MM.1S (cell line): ENCODE measurements around the gene PCDH9.

Experiments used
- DNase-seq: peaks from one replicate; pipeline ENCODE4 v3.0.0-alpha.2; 2015
- H2AFZ ChIP-seq: fragments of 300-600 bp; sonication (generic); 2 replicates; pipeline ENCODE4 v1.6.0; 2016; ENCODE audit warnings: antibody characterized with exemption, low read length
- H3F3A ChIP-seq: fragments of 300-600 bp; sonication (generic); 2 replicates; pipeline ENCODE4 v1.6.1; 2016; ENCODE audit warnings: mild to moderate bottlenecking, antibody characterized with exemption, low read length, moderate library complexity, mixed read lengths; ENCODE audit not compliant: insufficient read depth
- H3K27ac ChIP-seq: fragments of 300-600 bp; sonication (generic); 2 replicates; pipeline ENCODE4 v1.5.1; 2016; ENCODE audit warnings: mild to moderate bottlenecking, low read length
- H3K27me3 ChIP-seq: fragments of 300-600 bp; sonication (generic); replicated peaks from 2 replicates; pipeline ENCODE4 v1.6.0; 2016; ENCODE audit warnings: low read length; ENCODE audit not compliant: insufficient read depth
- H3K36me3 ChIP-seq: fragments of 300-600 bp; sonication (generic); replicated peaks from 2 replicates; pipeline ENCODE4 v1.6.1; 2016; ENCODE audit warnings: mild to moderate bottlenecking, low read length, mixed read lengths; ENCODE audit not compliant: insufficient read depth
- H3K4me1 ChIP-seq: fragments of 300-600 bp; sonication (generic); 2 replicates; pipeline ENCODE4 v1.6.1; 2016; ENCODE audit warnings: low read length, mixed read lengths
- H3K4me2 ChIP-seq: fragments of 300-600 bp; sonication (generic); 2 replicates; pipeline ENCODE4 v1.6.0; 2016; ENCODE audit warnings: low read depth, low read length
- H3K4me3 ChIP-seq: fragments of 300-600 bp; sonication (generic); 2 replicates; pipeline ENCODE4 v1.5.1; 2016; ENCODE audit warnings: low read length, mixed read lengths
- H3K79me2 ChIP-seq: fragments of 300-600 bp; sonication (generic); 2 replicates; pipeline ENCODE4 v1.6.1; 2016; ENCODE audit warnings: mixed run types, low read length, mixed read lengths
- H3K9ac ChIP-seq: fragments of 300-600 bp; sonication (generic); 2 replicates; pipeline ENCODE4 v1.6.1; 2016; ENCODE audit warnings: low read length, mixed read lengths
- H3K9me2 ChIP-seq: fragments of 300-600 bp; sonication (generic); replicated peaks from 2 replicates; pipeline ENCODE4 v1.6.1; 2016; ENCODE audit warnings: mild to moderate bottlenecking, low read length, mixed read lengths; ENCODE audit not compliant: insufficient read depth
- H3K9me3 ChIP-seq: fragments of 300-600 bp; sonication (generic); replicated peaks from 2 replicates; pipeline ENCODE4 v1.6.1; 2016; ENCODE audit warnings: mild to moderate bottlenecking, low read length, mixed read lengths; ENCODE audit not compliant: insufficient read depth
- H4K20me1 ChIP-seq: fragments of 300-600 bp; sonication (generic); 2 replicates; pipeline ENCODE4 v1.6.1; 2016; ENCODE audit warnings: mild to moderate bottlenecking, low read length, moderate library complexity, mixed read lengths; ENCODE audit not compliant: insufficient read depth
- CTCF ChIP-seq: fragments of 300-600 bp; sonication (generic); IDR thresholded peaks from 2 replicates; pipeline ENCODE4 v1.5.1; 2016; ENCODE audit warnings: antibody characterized with exemption, low read length, mixed read lengths
- EZH2 ChIP-seq: fragments of 300-600 bp; sonication (generic); optimal IDR thresholded peaks from 2 replicates; pipeline ENCODE3; 2017; ENCODE audit warnings: low read depth, mild to moderate bottlenecking, antibody characterized with exemption, low read length, mixed read lengths
- EZH2phosphoT487 ChIP-seq: fragments of 300-600 bp; sonication (generic); IDR thresholded peaks from 2 replicates; pipeline ENCODE4 v1.6.1; 2018; ENCODE audit warnings: antibody characterized with exemption, low read length

PCDH9 gene

GRCh38 chr13:67197704-67198103 lies 32.4 kb downstream of the PCDH9 start:
- Histone ChIP-seq H4K20me1 (no peaks in the 10 kb centered on the region), H3K4me3 (no peak overlapping the region), H3K27me3 (no peaks in the 10 kb centered on the region)

GRCh38 chr13:67193979-67194378 lies 36.2 kb downstream of the PCDH9 start:
- TF ChIP-seq EZH2phosphoT487: no peak
- no peak for TF ChIP-seq CTCF
- TF ChIP-seq EZH2: no peak
- no peak for DNase-seq
- no peak overlapping the region for H2AFZ ChIP-seq
- H3K4me1 ChIP-seq: no peaks in the 10 kb centered on the region
- H3K36me3 ChIP-seq: no peaks in the 10 kb centered on the region
- no peak overlapping the region for H3K27ac ChIP-seq
- no peak overlapping the region for H3K4me2 ChIP-seq
- no peaks in the 10 kb centered on the region for H3F3A ChIP-seq
- H3K9ac ChIP-seq: no peak overlapping the region
- no peaks in the 10 kb centered on the region for H3K27me3 ChIP-seq
- H3K4me3 ChIP-seq: no peak overlapping the region
- H4K20me1 ChIP-seq: no peaks in the 10 kb centered on the region
- H3K9me2 ChIP-seq: no peaks in the 10 kb centered on the region
- no peaks in the 10 kb centered on the region for H3K79me2 ChIP-seq
- H3K9me3 ChIP-seq: no peaks in the 10 kb centered on the region

More at GRCh38 chr13:67197704-67198103, 32.4 kb downstream of the PCDH9 start:
- Histone ChIP-seq H3K9me3 (no peaks in the 10 kb centered on the region), H3K36me3 (no peaks in the 10 kb centered on the region), H3K4me2 (no peak overlapping the region), H3K9ac (no peak overlapping the region), H3K4me1 (no peaks in the 10 kb centered on the region), H2AFZ (no peak overlapping the region), H3K9me2 (no peaks in the 10 kb centered on the region), H3K27ac (no peak overlapping the region), H3K79me2 (no peaks in the 10 kb centered on the region), H3F3A (no peaks in the 10 kb centered on the region)
- DNase-seq: no peak
- TF ChIP-seq EZH2 (no peak), CTCF (no peak), EZH2phosphoT487 (no peak)

- no peaks in the 10 kb centered on the region for H3K27me3 ChIP-seq
- H3K9ac ChIP-seq: no peak overlapping the region
- H3F3A ChIP-seq: no peaks in the 10 kb centered on the region
- no peaks in the 10 kb centered on the region for H3K4me1 ChIP-seq
- H3K9me3 ChIP-seq: no peaks in the 10 kb centered on the region
- no peak overlapping the region for H3K27ac ChIP-seq
- TF ChIP-seq EZH2phosphoT487 (no peak), EZH2 (no peak), CTCF (no peak)
- no peak for DNase-seq
- H3K79me2 ChIP-seq: no peaks in the 10 kb centered on the region
- no peak overlapping the region for H3K4me3 ChIP-seq
- H2AFZ ChIP-seq: no peak overlapping the region
- H3K36me3 ChIP-seq: no peaks in the 10 kb centered on the region
- H3K9me2 ChIP-seq: no peaks in the 10 kb centered on the region
- H3K4me2 ChIP-seq: no peak overlapping the region
- H4K20me1 ChIP-seq: no peaks in the 10 kb centered on the region
Observed at GRCh38 chr13:67192751-67193150, 37.4 kb downstream of the PCDH9 start.
